Activated T-helper 1 cell treated with anti-CD3 and anti-CD28 coated beads, Interleukin-12 subunit alpha, Interleukin-12 subunit beta, Interleukin-2, Interleukin-4 antibody, amounts not matched to agents 30 ng/mL and 10 ng/mL and 1 ng/mL, durations not matched to agents 14 hours and 24 hours and 36 hours (primary cell): Measurements from ENCODE around the gene ELK1. TPM values are rescaled to one million over a fixed set of nuclear protein-coding genes. Genes with fewer than 3 reads are reported as not detected.

ENCODE experiments used
- DNase-seq: peaks from one replicate; pipeline ENCODE4 v3.0.0; 2021; ENCODE audit warnings: low spot score
- H3K27ac Mint-ChIP-seq: one replicate; pipeline ENCODE4 v1.8.0; 2021; ENCODE audit warnings: mild to moderate bottlenecking, mixed read lengths
- H3K27me3 Mint-ChIP-seq: one replicate; pipeline ENCODE4 v1.8.0; 2022; ENCODE audit warnings: mild to moderate bottlenecking, moderate library complexity, mixed read lengths; ENCODE audit not compliant: insufficient read depth
- H3K36me3 Mint-ChIP-seq: one replicate; pipeline ENCODE4 v1.8.0; 2021; ENCODE audit warnings: low read depth, mixed read lengths
- H3K4me1 Mint-ChIP-seq: one replicate; pipeline ENCODE4 v1.8.0; 2021; ENCODE audit warnings: low read depth, mixed read lengths
- H3K4me3 Mint-ChIP-seq: one replicate; pipeline ENCODE4 v1.8.0; 2021; ENCODE audit warnings: mild to moderate bottlenecking, moderate library complexity, mixed read lengths
- H3K9me3 Mint-ChIP-seq: one replicate; pipeline ENCODE4 v1.8.0; 2021; ENCODE audit warnings: mixed read lengths
- intact Hi-C: fragments of 100-400 bp; cut with micrococcal nuclease; formaldehyde crosslinking; loops from one replicate; pipeline ENCODE4 v1.15.1; 2024
- total RNA-seq: library from RNA; stranded (reverse); gene quantifications from 2 replicates; pipeline ENCODE4 v1.2.3, GENCODE V29; 2022

The ELK1 gene
- total RNA-seq, 1 donor from 2014 or later: 99.3 TPM

DNA sequence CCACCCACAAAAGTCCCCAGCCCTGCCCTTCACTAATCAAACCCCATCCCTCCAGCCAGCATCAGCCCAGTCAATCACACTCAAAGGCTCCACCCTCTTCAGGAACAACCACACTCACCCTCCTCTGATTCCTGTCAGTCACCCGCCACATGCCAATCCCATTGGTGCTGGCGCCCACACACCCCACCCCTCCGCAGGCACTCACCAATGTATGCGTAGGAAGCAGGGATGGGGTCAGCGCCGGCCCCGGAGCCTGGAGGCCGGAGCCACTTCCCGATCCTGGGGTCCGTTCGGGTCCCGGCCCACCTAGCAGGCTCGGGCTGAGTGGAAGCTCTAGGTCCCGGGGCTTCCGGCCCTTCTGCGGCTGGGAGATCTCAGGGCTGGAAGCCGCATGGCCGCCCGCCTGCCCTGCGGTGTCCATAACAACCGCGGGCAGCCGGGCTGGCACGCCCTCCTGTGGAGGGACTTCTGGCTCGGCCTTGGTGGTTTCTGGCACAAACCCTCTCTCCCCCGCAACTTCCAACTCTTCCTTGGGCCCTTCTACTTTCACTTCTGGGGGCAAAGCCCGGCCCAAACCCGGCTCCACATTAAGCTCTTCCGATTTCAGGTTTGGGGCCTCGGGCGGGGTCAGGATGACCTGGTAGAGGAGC lies 12.7 kb downstream of the ELK1 start:
- H3K4me3 Mint-ChIP-seq: peak overlapping the region; percentile 67
- H3K4me1 Mint-ChIP-seq: peaks cover 23% of the 10 kb centered on the region
- peaks cover 2% of the 10 kb centered on the region for H3K27me3 Mint-ChIP-seq
- no peak for DNase-seq
- peaks cover 48% of the 10 kb centered on the region for H3K36me3 Mint-ChIP-seq
- H3K9me3 Mint-ChIP-seq: peaks cover 10% of the 10 kb centered on the region
- intact Hi-C loops: no loop called here
- peak overlapping the region; percentile 40 for H3K27ac Mint-ChIP-seq

DNA sequence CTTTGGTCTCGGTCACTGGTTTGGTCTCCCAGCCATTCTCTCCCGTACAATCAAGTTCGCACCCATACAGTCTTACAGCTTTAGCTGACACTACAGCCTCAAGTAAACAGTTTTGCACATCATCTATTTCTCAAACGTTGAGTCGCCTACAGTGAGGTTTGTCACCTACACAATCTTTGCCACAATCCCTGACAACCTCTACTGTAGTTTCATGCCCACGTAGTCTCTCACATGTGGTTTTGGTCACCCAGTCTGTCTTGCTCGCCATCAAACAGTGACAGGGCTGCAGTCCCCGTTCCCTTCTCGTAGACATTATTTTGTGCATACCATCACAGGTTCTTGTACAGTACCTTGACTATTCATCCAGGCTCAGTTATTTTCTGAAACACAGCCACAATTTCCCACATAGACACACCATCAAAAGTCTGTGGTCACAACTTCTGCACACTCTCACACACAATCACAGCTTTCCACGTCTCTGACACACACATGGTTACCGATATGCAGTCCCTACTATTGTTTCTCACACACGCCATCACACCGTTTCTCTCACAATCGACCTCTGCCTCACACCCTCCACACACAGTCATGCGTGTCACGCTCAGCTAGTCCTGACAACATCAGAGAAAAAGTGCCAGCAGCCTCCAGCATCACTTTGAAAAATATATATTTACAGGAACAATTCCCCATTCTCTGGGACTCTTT lies 15.3 kb downstream of the ELK1 start:
- intact Hi-C loops: loop anchor here (1.0 to 2.0 kb wide), 4 partner anchors 13 to 74 kb away; partner anchors contain the start of gene ARAF
- H3K36me3 Mint-ChIP-seq: peaks cover 36% of the 10 kb centered on the region
- peaks cover 2% of the 10 kb centered on the region for H3K27me3 Mint-ChIP-seq
- H3K4me3 Mint-ChIP-seq: no peak overlapping the region
- H3K27ac Mint-ChIP-seq: no peak overlapping the region
- peaks cover 25% of the 10 kb centered on the region for H3K4me1 Mint-ChIP-seq
- no peak for DNase-seq
- H3K9me3 Mint-ChIP-seq: peaks cover 6% of the 10 kb centered on the region

DNA sequence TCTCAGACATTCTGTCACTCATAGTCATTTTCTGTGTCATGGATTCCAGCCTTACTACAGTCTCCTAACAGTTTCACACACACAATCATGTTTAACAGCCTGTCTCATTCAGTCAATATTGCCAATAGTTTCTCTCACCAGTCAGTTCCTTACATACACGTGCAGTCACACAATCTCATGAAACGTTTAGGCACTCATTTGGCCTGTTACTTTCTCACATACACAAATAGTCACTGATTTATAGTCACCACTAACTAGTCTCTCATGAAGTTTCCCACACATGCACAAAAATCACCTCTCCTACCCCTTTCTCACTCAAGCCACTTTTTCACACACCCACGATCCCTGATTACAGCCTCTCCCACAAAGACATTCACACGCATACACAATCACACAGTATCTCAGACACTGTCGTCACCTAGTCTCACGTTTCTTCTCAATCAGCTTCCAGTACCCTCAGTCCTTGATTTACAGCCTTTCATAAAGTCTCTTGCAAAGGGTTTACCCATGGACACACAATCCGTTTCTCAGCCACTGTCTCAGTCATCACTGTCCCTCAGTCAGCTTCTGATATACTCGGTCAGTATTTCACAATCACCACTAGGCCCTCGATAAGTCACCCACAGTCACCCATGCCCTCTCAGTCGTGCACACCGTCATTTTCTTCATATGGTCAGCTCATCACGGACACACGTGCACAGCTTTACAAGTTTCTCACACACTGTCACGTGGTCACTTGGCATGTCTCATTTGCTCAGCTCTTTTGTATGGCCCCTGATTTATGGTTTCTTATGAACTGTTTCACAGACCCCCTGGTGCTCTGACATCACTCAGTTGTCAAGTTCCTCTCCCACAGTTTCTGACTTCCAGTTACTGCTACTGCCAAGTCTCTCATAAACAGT lies 16.4 kb downstream of the ELK1 start:
- Mint-ChIP-seq H3K27ac (no peak overlapping the region), H3K4me1 (peaks cover 27% of the 10 kb centered on the region), H3K36me3 (peaks cover 25% of the 10 kb centered on the region), H3K4me3 (no peak overlapping the region), H3K9me3 (no peaks in the 10 kb centered on the region), H3K27me3 (peaks cover 2% of the 10 kb centered on the region)
- intact Hi-C loops: loop anchor here (2.0 kb wide), 2 partner anchors 13 to 73 kb away; partner anchors contain the start of gene ARAF
- DNase-seq: no peak

DNA sequence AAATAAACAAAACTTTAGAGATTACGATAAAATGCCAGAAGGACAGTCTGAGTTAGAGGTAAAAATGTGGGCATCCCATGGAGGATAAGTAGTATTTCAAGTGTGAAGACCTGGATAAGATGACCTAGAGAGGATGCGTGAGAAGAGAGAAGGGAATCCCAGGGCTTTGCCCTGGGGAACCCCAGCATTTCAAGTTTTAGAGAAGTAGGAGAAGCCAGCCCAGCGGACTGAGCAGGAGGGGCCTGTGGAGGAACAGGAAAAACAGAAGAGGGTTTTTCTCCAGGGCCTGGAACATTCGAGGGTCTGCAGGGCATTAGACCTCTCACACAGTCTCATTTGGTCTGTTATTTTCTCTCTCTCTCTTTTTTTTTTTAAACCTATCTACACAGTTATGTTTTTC lies 17.7 kb downstream of the ELK1 start:
- no peaks in the 10 kb centered on the region for H3K9me3 Mint-ChIP-seq
- no peak overlapping the region for H3K4me3 Mint-ChIP-seq
- peaks cover 23% of the 10 kb centered on the region for H3K4me1 Mint-ChIP-seq
- peaks cover 2% of the 10 kb centered on the region for H3K27me3 Mint-ChIP-seq
- peaks cover 16% of the 10 kb centered on the region for H3K36me3 Mint-ChIP-seq
- DNase-seq: no peak
- intact Hi-C loops: no loop called here
- H3K27ac Mint-ChIP-seq: no peak overlapping the region

DNA sequence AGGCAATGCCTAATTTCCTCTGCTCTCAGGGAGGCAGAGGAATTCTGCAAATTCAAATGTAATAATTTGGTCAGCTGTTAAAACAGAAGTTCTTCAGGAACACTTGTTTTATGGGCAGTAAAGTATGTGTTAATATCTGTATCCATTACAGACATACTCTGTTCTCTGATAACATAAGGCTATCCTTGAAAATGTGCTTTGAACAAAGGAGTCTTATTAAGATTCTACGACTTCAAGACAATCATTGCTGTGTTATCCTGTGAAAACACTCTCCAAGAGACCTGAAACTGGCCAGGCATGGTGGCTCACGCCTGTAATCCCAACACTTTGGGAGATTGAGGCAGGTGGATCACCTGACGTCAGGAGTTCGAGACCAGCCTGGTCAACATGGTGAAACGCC lies 18.7 kb downstream of the ELK1 start:
- Mint-ChIP-seq H3K27ac (no peak overlapping the region), H3K4me1 (peaks cover 17% of the 10 kb centered on the region), H3K4me3 (no peak overlapping the region), H3K9me3 (no peaks in the 10 kb centered on the region), H3K27me3 (peaks cover 2% of the 10 kb centered on the region), H3K36me3 (peaks cover 10% of the 10 kb centered on the region)
- intact Hi-C loops: no loop called here
- DNase-seq: no peak

DNA sequence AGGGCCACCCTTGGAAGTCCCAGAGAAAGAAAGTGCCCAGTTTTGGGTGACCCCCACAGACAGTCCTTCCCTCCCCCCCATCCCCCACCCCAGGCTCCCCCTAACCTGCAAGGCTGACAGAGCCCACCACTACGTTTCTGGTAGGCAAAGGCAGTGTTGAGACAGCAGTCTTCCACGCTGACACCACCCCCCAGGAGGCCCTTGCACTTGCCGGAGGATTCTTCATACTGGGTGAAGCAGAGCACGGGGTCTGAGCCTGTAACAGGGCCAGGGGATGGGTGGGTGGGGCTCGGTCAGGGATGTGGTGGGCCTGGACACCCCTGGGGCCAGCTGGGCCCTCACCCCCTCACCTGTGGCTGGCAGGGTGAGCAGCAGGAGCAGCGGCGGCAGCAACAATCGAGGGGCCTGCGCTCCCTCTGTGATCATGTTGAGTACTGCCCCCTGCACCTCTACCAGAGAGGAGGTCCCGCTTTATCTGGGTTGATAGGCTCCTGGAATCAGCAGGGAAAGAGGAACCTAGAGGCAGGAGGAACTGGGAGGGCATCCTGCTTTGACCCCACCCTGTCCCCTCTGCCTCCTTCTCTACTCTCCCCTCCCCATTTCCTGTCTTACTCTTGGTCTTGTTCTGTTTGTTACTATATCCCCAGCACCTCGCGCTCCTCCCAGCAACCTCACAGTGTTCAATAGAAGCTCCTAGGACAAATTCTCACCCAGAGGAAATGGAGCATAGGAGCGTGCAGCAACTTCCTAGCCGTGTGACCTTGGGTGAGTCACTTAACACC lies 20.8 kb downstream of the ELK1 start, which contains the start of gene CFP:
TSS of gene CFP (minus strand) at position 512 of the 782 bp plus-strand sequence. CDS start at position 426, 86 bp downstream.
- H3K27me3 Mint-ChIP-seq: peaks cover 2% of the 10 kb centered on the region
- intact Hi-C loops: no loop called here
- peak within 1 kb of the TSS; percentile 83 for H3K27ac Mint-ChIP-seq
- H3K4me1 Mint-ChIP-seq: peaks cover 17% of the 10 kb centered on the region
- H3K36me3 Mint-ChIP-seq: peaks cover 11% of the 10 kb centered on the region
- no peak for DNase-seq
- peak within 1 kb of the TSS; percentile 81 for H3K4me3 Mint-ChIP-seq
- no peaks in the 10 kb centered on the region for H3K9me3 Mint-ChIP-seq

DNA sequence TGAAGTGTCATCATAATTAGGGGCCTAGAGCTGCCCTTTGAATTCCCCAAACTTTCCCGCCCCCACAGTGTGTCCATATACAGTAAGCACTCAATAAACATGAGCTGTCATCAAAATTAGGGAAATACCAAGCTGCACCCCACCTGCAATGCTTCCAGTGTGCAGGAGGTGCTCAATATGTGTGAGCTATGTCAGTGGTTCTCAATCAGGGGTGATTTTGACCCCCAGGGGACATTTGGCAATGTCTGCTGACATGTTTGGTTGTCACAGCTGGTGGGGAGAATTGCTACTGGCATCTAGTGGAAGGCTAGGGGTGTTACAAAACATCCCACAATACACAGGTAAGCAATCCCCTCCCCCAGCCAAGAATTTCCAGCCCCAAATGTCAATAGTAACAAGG lies 21.4 kb downstream of the ELK1 start:
- Mint-ChIP-seq H3K36me3 (peaks cover 14% of the 10 kb centered on the region), H3K27ac (peak overlapping the region; percentile 72), H3K9me3 (no peaks in the 10 kb centered on the region), H3K27me3 (peaks cover 2% of the 10 kb centered on the region), H3K4me1 (peaks cover 20% of the 10 kb centered on the region), H3K4me3 (peak overlapping the region; percentile 81)
- intact Hi-C loops: no loop called here
- no peak for DNase-seq

DNA sequence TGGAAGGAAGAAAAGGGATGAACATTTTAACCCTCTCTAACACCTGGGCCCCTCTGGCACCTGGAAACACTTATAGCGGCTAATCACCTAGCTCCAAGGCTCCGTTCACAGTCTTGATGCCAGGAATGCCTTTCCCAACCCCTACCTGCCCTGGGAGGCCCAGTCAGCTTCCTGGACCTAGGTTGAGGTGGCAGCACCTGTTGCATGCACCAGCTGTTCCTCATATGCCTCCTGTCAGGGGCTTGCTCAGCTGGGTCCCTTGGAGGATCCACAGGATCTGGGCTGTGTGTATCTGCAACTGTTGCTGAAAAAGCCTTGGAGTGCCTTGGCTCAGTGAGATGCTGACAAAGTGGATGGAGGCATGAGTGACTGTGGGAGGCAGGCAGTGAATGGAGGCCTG lies 25.0 kb downstream of the ELK1 start:
- H3K4me1 Mint-ChIP-seq: peaks cover 31% of the 10 kb centered on the region
- DNase-seq: no peak
- no peaks in the 10 kb centered on the region for H3K9me3 Mint-ChIP-seq
- H3K27ac Mint-ChIP-seq: no peak overlapping the region
- intact Hi-C loops: no loop called here
- peaks cover 5% of the 10 kb centered on the region for H3K27me3 Mint-ChIP-seq
- no peak overlapping the region for H3K4me3 Mint-ChIP-seq
- peaks cover 12% of the 10 kb centered on the region for H3K36me3 Mint-ChIP-seq

DNA sequence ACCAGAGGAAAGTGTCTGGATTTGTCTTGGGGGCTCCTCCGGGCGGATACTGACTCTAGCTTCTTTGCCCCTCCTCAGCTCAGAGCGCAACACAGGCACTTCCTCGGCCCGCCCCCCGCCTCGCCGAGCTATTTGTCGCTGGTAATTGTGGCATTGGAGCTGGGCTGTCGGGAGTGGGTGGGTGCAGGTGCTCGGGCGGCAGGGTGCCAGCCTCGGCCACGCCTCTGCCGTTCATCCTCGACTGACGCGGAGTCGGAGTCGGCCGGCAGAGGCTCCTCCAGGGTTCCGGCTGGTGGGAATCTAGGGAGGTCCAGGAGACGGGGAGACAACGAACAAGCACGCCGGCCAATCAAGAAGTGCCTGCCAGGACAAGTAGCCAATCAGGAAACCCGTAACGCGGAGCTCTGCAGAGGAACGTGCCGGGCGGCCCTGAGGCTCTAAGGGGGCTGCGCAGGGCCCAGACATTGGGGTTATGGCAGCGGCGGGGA lies 26.8 kb downstream of the ELK1 start:
- Mint-ChIP-seq H3K4me3 (peak overlapping the region; percentile 79), H3K9me3 (no peaks in the 10 kb centered on the region), H3K4me1 (peaks cover 21% of the 10 kb centered on the region), H3K27ac (no peak overlapping the region), H3K36me3 (peaks cover 12% of the 10 kb centered on the region), H3K27me3 (peaks cover 9% of the 10 kb centered on the region)
- DNase-seq: peak; percentile 17
- intact Hi-C loops: loop anchor here (1.0 to 5.0 kb wide), 2 partner anchors 41 to 61 kb away; partner anchors contain the start of genes ARAF and TIMP1

DNA sequence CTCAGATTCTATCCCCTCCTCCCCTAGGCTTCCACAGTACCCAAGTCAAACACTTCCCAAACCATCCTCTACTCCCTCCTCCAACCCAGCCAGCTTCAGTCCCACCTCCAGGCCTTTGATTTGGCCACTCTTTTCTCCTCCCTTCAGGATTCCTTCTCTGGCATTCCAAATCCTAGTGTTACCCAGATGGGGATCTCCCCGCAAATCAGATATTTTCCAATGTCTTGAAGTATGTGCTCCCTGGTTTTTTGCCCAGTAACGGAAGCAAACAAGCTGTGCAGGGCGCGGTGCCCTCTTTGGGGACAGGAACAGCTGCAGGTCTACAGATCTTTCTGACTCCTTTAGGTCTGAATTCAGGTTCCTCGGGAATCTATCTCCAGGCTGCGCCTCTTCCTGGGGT lies 28.5 kb downstream of the ELK1 start:
- peaks cover 23% of the 10 kb centered on the region for H3K27me3 Mint-ChIP-seq
- intact Hi-C loops: loop anchor here (2.0 to 5.0 kb wide), 2 partner anchors 13 to 60 kb away; partner anchors contain the start of gene ARAF
- no peak for DNase-seq
- peaks cover 10% of the 10 kb centered on the region for H3K36me3 Mint-ChIP-seq
- H3K4me3 Mint-ChIP-seq: no peak overlapping the region
- no peak overlapping the region for H3K27ac Mint-ChIP-seq
- no peaks in the 10 kb centered on the region for H3K9me3 Mint-ChIP-seq
- peaks cover 19% of the 10 kb centered on the region for H3K4me1 Mint-ChIP-seq

DNA sequence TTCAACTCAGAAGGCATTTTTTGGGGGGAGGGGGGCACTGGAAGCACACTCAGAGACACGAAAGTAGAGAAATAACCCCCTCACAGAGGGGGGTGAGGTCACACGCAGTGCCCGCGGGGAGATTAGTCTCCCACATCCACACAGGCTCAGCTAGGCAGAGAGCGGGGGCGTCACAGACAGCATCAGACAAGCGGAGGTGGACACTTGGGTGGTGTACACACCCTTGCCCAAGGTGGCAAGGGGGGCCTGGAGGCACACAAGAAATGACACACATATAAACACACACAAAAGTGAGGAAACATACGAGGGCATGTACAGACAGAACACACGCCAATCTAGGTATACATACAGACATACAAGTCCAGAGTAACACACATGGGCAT lies 30.1 kb downstream of the ELK1 start:
- Mint-ChIP-seq H3K27ac (peak overlapping the region; percentile 40), H3K36me3 (peaks cover 7% of the 10 kb centered on the region), H3K4me1 (peaks cover 19% of the 10 kb centered on the region), H3K4me3 (no peak overlapping the region), H3K27me3 (peaks cover 31% of the 10 kb centered on the region), H3K9me3 (no peaks in the 10 kb centered on the region)
- no peak for DNase-seq
- intact Hi-C loops: loop anchor here (2.0 to 5.0 kb wide), 2 partner anchors 15 to 58 kb away; partner anchors contain the start of gene ARAF
